Karpas-422 (cell line): ENCODE results near the gene ATXN1. TPM values are rescaled to one million over a fixed set of nuclear protein-coding genes. Genes with fewer than 3 reads are reported as not detected.

Experiments used
- DNase-seq: peaks from one replicate; pipeline ENCODE4 v3.0.0-alpha.2; 2015
- H2AFZ ChIP-seq: fragments of 200-600 bp; sonication (generic); 2 replicates; pipeline ENCODE4 v1.6.1; 2014; ENCODE audit warnings: antibody characterized with exemption, low read length, mixed read lengths
- H3K27ac ChIP-seq: fragments of 200-600 bp; sonication (generic); 2 replicates; pipeline ENCODE4 v1.5.1; 2014; ENCODE audit warnings: mild to moderate bottlenecking, low read length, moderate library complexity
- H3K27me3 ChIP-seq: fragments of 200-600 bp; sonication (generic); 2 replicates; pipeline ENCODE4 v1.6.1; 2014; ENCODE audit warnings: low read length, mixed read lengths
- H3K36me3 ChIP-seq: fragments of 200-600 bp; sonication (generic); 2 replicates; pipeline ENCODE4 v1.6.1; 2014; ENCODE audit warnings: low read length, mixed read lengths; ENCODE audit not compliant: insufficient read depth
- H3K4me1 ChIP-seq: fragments of 200-600 bp; sonication (generic); 2 replicates; pipeline ENCODE4 v1.6.1; 2014; ENCODE audit warnings: mild to moderate bottlenecking, low read length, mixed read lengths
- H3K4me2 ChIP-seq: fragments of 200-600 bp; sonication (generic); 2 replicates; pipeline ENCODE4 v1.6.1; 2014; ENCODE audit warnings: low read length, low read depth, mild to moderate bottlenecking; ENCODE audit not compliant: poor library complexity, severe bottlenecking
- H3K4me3 ChIP-seq: fragments of 200-600 bp; sonication (generic); 2 replicates; pipeline ENCODE4 v1.5.1; 2014; ENCODE audit warnings: mild to moderate bottlenecking, antibody characterized with exemption, low read length, mixed read lengths
- H3K79me2 ChIP-seq: fragments of 200-600 bp; sonication (generic); 2 replicates; pipeline ENCODE4 v1.6.1; 2014; ENCODE audit warnings: mild to moderate bottlenecking, low read length, mixed read lengths
- H3K9ac ChIP-seq: fragments of 200-600 bp; sonication (generic); 2 replicates; pipeline ENCODE4 v1.6.0; 2014; ENCODE audit warnings: low read length
- H3K9me2 ChIP-seq: fragments of 200-600 bp; sonication (generic), shearing (Covaris generic); replicated peaks from 2 replicates; pipeline ENCODE4 v1.6.0; 2014; ENCODE audit warnings: mild to moderate bottlenecking, low read length, moderate library complexity; ENCODE audit not compliant: insufficient read depth
- H3K9me3 ChIP-seq: fragments of 300-700, 200-600 bp; sonication (generic); 2 replicates; pipeline ENCODE4 v1.6.1; 2014; ENCODE audit warnings: low read length, mixed read lengths
- H4K20me1 ChIP-seq: fragments of 200-600 bp; sonication (generic); 2 replicates; pipeline ENCODE4 v1.6.1; 2014; ENCODE audit warnings: mild to moderate bottlenecking, antibody characterized with exemption, low read length, low read depth; ENCODE audit not compliant: insufficient read depth
- total RNA-seq: library from RNA; depleted of rRNA; stranded (reverse); fragments of >200 nt; shearing (Covaris generic); gene quantifications from 2 replicates; pipeline ENCODE4 v1.2.3, GENCODE V29; 2014; ENCODE audit warnings: low replicate concordance

ATXN1 gene
- total RNA-seq, 1 experiment from 2014 or later: 0.37 TPM

- H3K9ac ChIP-seq: no peak overlapping the region
- H3K36me3 ChIP-seq: no peaks in the 10 kb centered on the region
- H3K4me1 ChIP-seq: peaks cover 41% of the 10 kb centered on the region
- H3K9me2 ChIP-seq: no peaks in the 10 kb centered on the region
- no peak overlapping the region for H2AFZ ChIP-seq
- no peaks in the 10 kb centered on the region for H3K9me3 ChIP-seq
- H3K27me3 ChIP-seq: no peaks in the 10 kb centered on the region
- H4K20me1 ChIP-seq: no peaks in the 10 kb centered on the region
- H3K79me2 ChIP-seq: no peaks in the 10 kb centered on the region
- H3K4me2 ChIP-seq: no peak overlapping the region
- peak; percentile 65 for DNase-seq
- H3K27ac ChIP-seq: no peak overlapping the region
- H3K4me3 ChIP-seq: no peak overlapping the region
Measured at GRCh38 chr6:16336056-16336818, 425.0 kb downstream of the ATXN1 start.

DNA sequence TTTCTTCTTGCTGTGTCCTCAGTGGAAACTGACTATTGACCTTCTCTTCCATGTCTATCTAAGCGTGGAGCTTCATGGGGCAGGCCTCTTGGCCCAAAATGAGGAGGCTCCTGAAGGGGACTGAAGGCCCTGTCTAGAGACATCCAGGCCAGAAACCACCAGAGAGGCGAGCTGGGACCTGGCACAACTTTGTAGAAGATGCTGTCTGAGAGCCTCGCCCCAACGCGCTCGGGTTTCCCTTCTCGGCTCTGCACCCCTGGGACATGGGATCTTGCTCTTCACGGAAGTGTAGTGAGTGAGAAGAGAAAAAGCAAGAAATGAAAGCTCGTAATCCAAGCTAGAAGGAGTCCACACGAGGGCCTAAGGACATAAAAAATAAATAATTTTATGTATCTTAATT lies 426.1 kb downstream of the ATXN1 start:
- Histone ChIP-seq H3K4me3 (no peak overlapping the region), H3K36me3 (no peaks in the 10 kb centered on the region), H3K27me3 (no peaks in the 10 kb centered on the region), H3K9me3 (no peaks in the 10 kb centered on the region), H2AFZ (no peak overlapping the region), H3K9ac (no peak overlapping the region), H3K9me2 (no peaks in the 10 kb centered on the region), H3K79me2 (no peaks in the 10 kb centered on the region), H3K4me2 (no peak overlapping the region), H4K20me1 (no peaks in the 10 kb centered on the region), H3K4me1 (peaks cover 41% of the 10 kb centered on the region), H3K27ac (no peak overlapping the region)
- DNase-seq: no peak

DNA sequence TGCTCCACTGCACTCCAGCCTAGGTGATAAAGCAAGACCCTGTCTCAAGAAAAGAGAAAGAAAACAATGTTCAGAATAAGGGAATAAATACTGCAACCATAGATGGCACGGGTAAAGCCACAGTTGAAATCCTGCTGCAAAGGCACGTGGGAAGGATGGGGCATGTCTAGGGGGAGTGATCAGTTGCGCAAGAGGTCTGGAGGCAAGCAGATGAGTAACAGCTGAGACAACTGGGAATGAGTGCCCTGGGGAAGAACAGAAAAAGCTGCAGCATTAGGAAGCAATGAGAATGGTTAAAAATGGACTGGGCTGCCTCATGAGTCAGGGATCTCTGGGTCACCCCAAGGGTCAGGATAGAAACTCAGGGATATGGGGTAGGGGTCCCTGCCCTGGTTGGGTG lies 426.6 kb downstream of the ATXN1 start:
- no peaks in the 10 kb centered on the region for H3K9me2 ChIP-seq

DNA sequence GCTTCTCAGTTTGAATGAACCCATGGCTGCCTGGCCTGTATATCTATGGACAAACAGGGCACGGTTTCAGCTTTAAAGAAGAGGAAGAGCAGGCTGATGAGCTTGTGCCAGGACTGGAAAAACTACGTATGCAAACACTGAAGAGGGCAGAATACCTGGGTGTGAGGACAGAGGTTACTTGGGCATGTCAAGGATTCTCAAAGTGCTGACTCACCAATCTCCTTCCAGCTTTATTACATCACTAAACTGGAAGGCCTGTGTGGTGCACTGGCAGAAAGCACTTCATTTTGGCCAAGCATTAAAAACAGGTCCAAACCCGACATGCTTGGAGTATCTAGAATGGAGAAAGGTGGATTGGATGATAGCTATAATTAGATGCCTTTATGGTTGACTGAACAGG lies 427.7 kb downstream of the ATXN1 start:
- Histone ChIP-seq H3K27me3 (no peaks in the 10 kb centered on the region), H4K20me1 (no peaks in the 10 kb centered on the region), H3K9ac (no peak overlapping the region), H3K27ac (no peak overlapping the region), H2AFZ (no peak overlapping the region), H3K4me2 (no peak overlapping the region), H3K79me2 (no peaks in the 10 kb centered on the region), H3K9me2 (no peaks in the 10 kb centered on the region), H3K4me3 (no peak overlapping the region), H3K36me3 (no peaks in the 10 kb centered on the region), H3K9me3 (no peaks in the 10 kb centered on the region), H3K4me1 (peaks cover 46% of the 10 kb centered on the region)
- peak; percentile 36 for DNase-seq

More for the DNA sequence above, 426.6 kb downstream of the ATXN1 start:
- no peak for DNase-seq
- Histone ChIP-seq H3K9me3 (no peaks in the 10 kb centered on the region), H3K27me3 (no peaks in the 10 kb centered on the region), H3K79me2 (no peaks in the 10 kb centered on the region), H3K27ac (no peak overlapping the region), H3K9ac (no peak overlapping the region), H3K4me1 (peaks cover 45% of the 10 kb centered on the region), H4K20me1 (no peaks in the 10 kb centered on the region), H2AFZ (no peak overlapping the region), H3K36me3 (no peaks in the 10 kb centered on the region), H3K4me2 (no peak overlapping the region), H3K4me3 (no peak overlapping the region)

- Histone ChIP-seq H3K79me2 (no peaks in the 10 kb centered on the region), H3K27ac (peak overlapping the region; percentile 47), H3K4me1 (peaks cover 44% of the 10 kb centered on the region), H2AFZ (peak overlapping the region; percentile 7; the same call in 1 of the 2 replicates), H3K9me3 (no peaks in the 10 kb centered on the region), H4K20me1 (no peaks in the 10 kb centered on the region), H3K4me3 (peak overlapping the region; percentile 44), H3K27me3 (no peaks in the 10 kb centered on the region), H3K36me3 (no peaks in the 10 kb centered on the region), H3K4me2 (peak overlapping the region; percentile 58), H3K9me2 (no peaks in the 10 kb centered on the region), H3K9ac (peak overlapping the region; percentile 42)
- DNase-seq: peak; percentile 94
Measured at GRCh38 chr6:16332175-16332542, 429.1 kb downstream of the ATXN1 start.

DNA sequence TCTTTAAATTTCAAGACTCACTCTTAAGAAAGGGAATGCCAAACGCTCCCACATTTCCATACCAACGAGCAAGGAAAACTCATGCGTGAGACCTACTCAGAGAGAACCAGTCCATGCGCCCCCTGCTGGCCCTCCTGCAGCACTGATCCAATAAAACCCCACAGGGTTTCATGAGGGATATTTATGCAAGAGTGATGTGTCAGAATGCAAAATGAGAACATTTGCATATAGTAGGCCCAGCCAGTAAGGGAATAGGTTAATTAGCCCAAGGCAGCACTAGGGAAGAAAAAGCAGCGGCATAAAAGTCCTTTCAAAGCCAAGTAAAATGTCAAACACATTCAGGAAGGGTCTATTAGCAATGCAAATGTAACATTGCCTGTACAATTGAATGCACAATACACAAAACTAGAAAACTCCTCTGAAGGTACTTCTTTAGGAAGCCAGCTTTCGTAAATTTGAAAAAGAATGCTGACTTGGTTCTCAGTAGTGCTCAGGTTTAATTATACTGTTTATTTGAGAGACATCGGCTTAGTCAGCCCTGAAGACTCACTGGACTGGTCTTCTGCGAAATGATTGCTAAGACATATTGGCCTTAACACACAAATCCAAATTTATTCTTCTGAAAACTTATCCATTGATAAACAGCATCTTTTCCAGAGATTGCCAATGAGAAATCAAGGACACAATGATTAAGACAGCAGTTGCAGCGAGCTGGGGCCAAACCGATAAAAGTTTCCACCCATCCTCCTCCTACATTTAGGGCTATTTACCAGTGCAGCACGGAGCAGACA lies 429.7 kb downstream of the ATXN1 start:
- Histone ChIP-seq H3K27ac (peak overlapping the region; percentile 47), H3K36me3 (no peaks in the 10 kb centered on the region), H3K4me3 (peak overlapping the region; percentile 44), H4K20me1 (no peaks in the 10 kb centered on the region), H2AFZ (no peak overlapping the region), H3K4me1 (peaks cover 42% of the 10 kb centered on the region), H3K79me2 (no peaks in the 10 kb centered on the region), H3K4me2 (peak overlapping the region; percentile 58), H3K9me2 (no peaks in the 10 kb centered on the region), H3K9ac (peak overlapping the region; percentile 42), H3K27me3 (no peaks in the 10 kb centered on the region), H3K9me3 (no peaks in the 10 kb centered on the region)
- DNase-seq: peak; percentile 91

DNA sequence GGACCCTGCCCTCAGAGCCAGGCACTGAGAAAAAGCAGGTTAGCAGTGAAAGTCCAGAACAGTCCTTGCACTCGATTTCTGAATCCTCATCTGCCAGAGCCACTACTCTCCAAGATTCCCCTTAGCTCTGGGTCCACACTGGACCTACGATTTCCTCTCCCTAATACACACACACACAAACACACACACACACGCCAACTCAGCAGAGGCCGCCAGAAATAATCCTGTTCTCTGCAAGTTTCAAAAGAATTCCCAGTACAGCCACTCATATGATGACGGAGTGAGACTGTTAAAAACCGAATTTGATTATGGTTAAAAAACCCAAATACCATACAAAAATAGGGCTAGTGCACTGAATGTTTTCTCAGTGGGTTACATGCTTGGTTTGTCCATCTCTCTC lies 432.0 kb downstream of the ATXN1 start:
- Histone ChIP-seq H3K27ac (no peak overlapping the region), H4K20me1 (no peaks in the 10 kb centered on the region), H3K4me2 (peak overlapping the region; percentile 29), H3K36me3 (no peaks in the 10 kb centered on the region), H3K4me3 (0 out of 2 replicates have a peak overlapping the region, but pooled peaks have one; percentile 13), H3K27me3 (no peaks in the 10 kb centered on the region), H3K79me2 (no peaks in the 10 kb centered on the region), H3K4me1 (peaks cover 43% of the 10 kb centered on the region), H2AFZ (peak overlapping the region; percentile 69), H3K9me3 (no peaks in the 10 kb centered on the region), H3K9ac (peak overlapping the region; percentile 25; the same call in 1 of the 2 replicates), H3K9me2 (no peaks in the 10 kb centered on the region)
- no peak for DNase-seq

DNA sequence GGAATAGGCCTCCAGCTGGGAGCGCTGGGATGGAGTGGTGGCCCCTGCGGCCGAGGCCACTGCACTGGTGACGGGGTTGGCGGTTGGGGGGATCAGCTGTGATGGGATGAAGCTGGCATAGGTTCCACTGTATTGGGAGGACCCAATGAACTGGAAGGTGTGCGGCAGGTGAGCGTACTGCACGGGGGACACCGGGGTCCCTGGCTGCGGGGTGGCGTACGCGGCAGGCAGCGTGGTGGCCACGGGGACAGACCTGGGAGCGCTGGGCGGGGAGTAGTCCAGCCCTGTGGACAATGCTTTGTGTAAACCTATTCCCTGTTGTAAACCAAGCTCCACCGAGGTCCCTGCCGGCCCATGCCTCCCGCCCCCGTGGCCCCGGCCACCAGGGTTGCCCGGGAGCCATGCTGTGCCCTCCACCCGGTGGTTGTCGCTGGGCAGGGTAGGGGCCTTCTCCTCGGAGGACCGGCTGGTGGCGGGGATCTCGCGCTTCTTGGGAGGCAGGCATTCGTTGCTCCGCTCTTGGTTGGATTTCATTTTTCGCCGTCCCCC lies 433.4 kb downstream of the ATXN1 start:
- Histone ChIP-seq H3K79me2 (no peaks in the 10 kb centered on the region), H3K36me3 (no peaks in the 10 kb centered on the region), H2AFZ (no peak overlapping the region), H3K4me3 (no peak overlapping the region), H4K20me1 (no peaks in the 10 kb centered on the region), H3K9me2 (no peaks in the 10 kb centered on the region), H3K4me1 (peaks cover 46% of the 10 kb centered on the region), H3K27ac (no peak overlapping the region), H3K4me2 (no peak overlapping the region), H3K27me3 (no peaks in the 10 kb centered on the region), H3K9me3 (no peaks in the 10 kb centered on the region), H3K9ac (no peak overlapping the region)
- DNase-seq: no peak
